Brain microvascular endothelial cell (primary cell): Measurements from ENCODE around the gene LHX8.

Experiments
- DNase-seq: peaks from one replicate; pipeline ENCODE4 v3.0.0-alpha.2; 2020
- H3K27ac ChIP-seq: fragments of 250-450 bp; sonication (Bioruptor Pico); 2 replicates; pipeline ENCODE4 v1.5.1; 2020; ENCODE audit warnings: mild to moderate bottlenecking, moderate library complexity
- H3K27me3 ChIP-seq: fragments of 250-450 bp; sonication (Bioruptor Pico); replicated peaks from 2 replicates; pipeline ENCODE4 v1.5.1; 2020; ENCODE audit warnings: mild to moderate bottlenecking
- H3K36me3 ChIP-seq: fragments of 250-450 bp; sonication (Bioruptor Pico); replicated peaks from 2 replicates; pipeline ENCODE4 v1.5.1; 2020; ENCODE audit warnings: mild to moderate bottlenecking
- H3K4me3 ChIP-seq: 2 replicates; pipeline ENCODE4 v1.5.1; 2011; ENCODE audit warnings: low read depth, mild to moderate bottlenecking, control low read depth, low read length, moderate library complexity
- in situ Hi-C: cut with HindIII; loops from 2 replicates; pipeline ENCODE4 v1.10.0; 2017; ENCODE audit warnings: low sequenced_read_pairs, low pct_ligation_motif_present
- TF ChIP-seq, protein P1 (sequence below): IDR thresholded peaks from 2 replicates; pipeline ENCODE4 v1.5.1; 2011; ENCODE audit warnings: low read depth, mild to moderate bottlenecking, moderate library complexity, low read length, control low read depth, inconsistent platforms; ENCODE audit errors: missing control alignments

LHX8 gene

DNA sequence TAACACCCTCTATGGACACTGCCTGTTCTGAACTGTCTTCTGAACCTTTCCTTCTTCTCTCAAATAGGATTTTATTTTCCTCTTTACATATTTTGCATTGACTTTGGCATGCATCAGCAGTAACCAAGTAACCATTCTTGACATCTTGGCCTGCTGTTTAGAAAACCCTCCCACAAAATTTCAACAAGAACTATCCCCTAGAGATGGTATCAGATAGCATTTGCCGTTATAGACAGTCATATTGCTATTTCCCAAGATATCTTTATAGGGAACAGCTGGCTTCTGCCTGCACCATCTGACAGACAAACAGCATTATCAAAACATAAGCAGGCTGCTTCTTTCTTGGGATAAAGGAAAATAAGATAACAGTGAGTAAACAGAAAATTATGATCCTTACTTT is 54.7 kb downstream of the LHX8 start:
- Histone ChIP-seq H3K27ac (no peak overlapping the region), H3K36me3 (no peaks in the 10 kb centered on the region), H3K4me3 (no peak overlapping the region), H3K27me3 (no peaks in the 10 kb centered on the region)
- TF ChIP-seq, protein P1, sequence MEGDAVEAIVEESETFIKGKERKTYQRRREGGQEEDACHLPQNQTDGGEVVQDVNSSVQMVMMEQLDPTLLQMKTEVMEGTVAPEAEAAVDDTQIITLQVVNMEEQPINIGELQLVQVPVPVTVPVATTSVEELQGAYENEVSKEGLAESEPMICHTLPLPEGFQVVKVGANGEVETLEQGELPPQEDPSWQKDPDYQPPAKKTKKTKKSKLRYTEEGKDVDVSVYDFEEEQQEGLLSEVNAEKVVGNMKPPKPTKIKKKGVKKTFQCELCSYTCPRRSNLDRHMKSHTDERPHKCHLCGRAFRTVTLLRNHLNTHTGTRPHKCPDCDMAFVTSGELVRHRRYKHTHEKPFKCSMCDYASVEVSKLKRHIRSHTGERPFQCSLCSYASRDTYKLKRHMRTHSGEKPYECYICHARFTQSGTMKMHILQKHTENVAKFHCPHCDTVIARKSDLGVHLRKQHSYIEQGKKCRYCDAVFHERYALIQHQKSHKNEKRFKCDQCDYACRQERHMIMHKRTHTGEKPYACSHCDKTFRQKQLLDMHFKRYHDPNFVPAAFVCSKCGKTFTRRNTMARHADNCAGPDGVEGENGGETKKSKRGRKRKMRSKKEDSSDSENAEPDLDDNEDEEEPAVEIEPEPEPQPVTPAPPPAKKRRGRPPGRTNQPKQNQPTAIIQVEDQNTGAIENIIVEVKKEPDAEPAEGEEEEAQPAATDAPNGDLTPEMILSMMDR, result no peak
- in situ Hi-C loops, result no loop called here
- no peak for DNase-seq

DNA sequence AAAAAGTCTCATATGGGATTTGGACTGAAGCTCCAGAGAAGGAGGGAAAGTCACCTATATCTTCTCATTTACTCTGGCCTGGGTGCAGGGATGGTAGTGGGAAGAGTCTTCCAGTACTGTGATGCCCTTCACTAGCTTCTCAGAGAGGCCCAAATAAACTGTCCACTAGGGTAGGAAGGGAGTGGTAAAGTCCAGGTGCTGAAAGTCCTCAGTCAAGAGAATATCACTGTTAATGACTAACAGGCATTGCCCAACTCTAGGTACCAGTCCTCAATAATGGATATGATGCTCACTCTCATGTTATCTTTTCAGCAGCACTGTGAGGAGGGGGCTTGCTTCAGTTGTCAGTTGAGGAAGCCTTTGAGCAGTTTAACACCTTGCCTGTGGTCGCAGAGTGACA is 64.0 kb downstream of the LHX8 start:
- Histone ChIP-seq H3K36me3 (no peaks in the 10 kb centered on the region), H3K4me3 (no peak overlapping the region), H3K27me3 (no peaks in the 10 kb centered on the region), H3K27ac (no peak overlapping the region)
- in situ Hi-C loops, result no loop called here
- DNase-seq, result no peak
- TF ChIP-seq, protein P1, result no peak

DNA sequence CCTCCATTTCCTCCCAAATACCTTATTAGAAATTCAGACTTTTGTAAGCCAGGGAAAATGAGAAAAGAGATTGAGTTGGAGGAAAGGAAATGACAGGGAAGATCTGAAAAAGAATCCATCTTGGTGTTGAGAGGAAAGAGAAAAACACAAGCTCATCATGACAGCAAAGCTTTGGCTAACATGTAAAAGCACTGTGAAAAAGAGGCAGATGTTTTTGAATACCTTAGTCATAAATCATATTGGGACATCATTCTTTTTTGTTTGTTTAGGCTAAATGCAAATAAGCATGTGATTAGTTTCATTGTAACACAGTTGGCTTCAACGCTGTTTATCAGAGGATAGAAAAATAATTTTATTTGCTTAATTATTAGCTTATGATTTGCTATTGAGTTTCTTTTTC is 64.6 kb downstream of the LHX8 start:
- Histone ChIP-seq H3K27ac (no peak overlapping the region), H3K27me3 (no peaks in the 10 kb centered on the region), H3K4me3 (no peak overlapping the region), H3K36me3 (no peaks in the 10 kb centered on the region)
- in situ Hi-C loops, result no loop called here
- DNase-seq, result no peak
- TF ChIP-seq, protein P1, result no peak

DNA sequence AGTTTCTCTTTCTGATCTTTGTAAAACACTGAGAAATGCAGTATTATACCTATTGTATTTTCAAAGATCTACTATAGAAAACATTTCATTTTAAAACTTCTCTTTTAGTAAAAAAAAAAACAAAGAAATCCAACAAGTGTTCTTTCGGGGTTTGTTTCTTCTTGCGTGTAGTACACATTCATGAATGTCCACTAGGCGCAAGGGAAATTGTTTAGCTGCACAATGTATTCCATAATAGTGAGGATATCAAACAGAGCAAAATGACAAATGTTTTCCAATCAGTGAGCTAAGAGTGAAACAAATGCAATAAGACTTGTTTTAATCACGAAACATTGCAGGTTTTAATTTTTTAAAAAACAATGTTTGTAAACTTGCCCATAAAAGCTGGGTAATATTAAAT is 68.6 kb downstream of the LHX8 start:
- Histone ChIP-seq H3K27ac (no peak overlapping the region), H3K36me3 (no peaks in the 10 kb centered on the region), H3K4me3 (no peak overlapping the region), H3K27me3 (no peaks in the 10 kb centered on the region)
- in situ Hi-C loops, result no loop called here
- TF ChIP-seq, protein P1, result no peak
- no peak for DNase-seq

DNA sequence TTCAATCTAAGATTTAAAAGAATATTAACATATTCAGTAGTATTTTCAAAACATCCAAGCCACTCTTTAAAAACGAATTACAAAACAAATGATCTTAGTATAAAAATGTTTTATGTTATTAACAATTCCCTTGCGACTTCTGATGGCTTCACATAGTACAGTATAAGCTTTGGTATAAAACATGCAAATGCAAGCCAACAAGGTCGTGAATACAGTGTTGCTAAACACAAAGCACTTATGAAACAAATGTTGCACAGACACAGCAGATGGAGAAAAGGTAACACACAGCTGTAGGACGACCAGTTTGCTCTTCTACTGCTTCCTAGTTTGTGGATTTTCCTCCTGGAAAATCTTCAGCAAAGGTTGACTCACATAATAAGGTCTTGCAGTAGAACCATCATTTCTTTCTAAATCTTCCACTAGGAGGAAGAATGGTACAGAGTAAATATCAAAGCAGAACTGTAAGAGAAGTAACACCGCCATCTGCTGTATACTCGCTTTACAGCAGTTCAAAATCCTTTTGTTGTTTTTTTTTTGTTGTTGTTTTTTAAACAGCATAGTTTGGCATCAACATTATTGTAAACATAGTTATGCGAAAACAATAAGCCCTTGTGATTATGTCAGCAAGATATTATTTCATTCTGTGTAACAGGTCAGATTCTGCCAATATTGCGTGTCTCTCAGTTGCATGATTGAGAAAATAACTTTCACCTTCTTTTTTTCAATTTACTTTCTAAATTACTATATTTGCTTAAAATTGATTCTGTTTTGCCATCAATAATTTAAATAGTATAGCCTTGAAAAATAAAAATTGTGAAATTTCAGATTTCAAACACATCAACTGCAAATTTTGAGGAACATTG is 69.5 kb downstream of the LHX8 start:
- H3K4me3 ChIP-seq, result no peak overlapping the region
- DNase-seq, result peak; percentile 12
- H3K36me3 ChIP-seq, result no peaks in the 10 kb centered on the region
- TF ChIP-seq, protein P1, result peak; percentile 59
- no peaks in the 10 kb centered on the region for H3K27me3 ChIP-seq
- in situ Hi-C loops, result no loop called here
- no peak overlapping the region for H3K27ac ChIP-seq

DNA sequence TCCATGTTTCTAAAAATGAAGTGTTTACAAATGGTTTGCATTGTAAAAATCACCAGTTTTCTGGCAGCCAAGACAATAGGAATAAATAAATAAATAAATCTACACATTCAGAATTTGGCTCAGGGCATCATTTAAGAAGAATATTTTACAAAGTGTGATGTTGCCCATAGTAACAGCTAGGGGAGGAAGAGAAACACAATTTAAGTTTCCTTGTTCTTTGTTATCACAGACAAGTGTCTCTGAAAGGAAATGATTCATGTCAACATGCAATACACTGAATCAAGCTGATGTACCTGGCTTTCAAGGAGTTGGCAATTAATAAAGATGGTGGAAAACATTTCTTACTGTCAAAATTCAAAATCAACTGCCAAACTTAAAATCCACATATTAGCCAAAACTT is 74.7 kb downstream of the LHX8 start:
- in situ Hi-C loops, result no loop called here
- no peaks in the 10 kb centered on the region for H3K27me3 ChIP-seq
- no peak for DNase-seq
- TF ChIP-seq, protein P1, result no peak
- no peak overlapping the region for H3K27ac ChIP-seq
- H3K4me3 ChIP-seq, result no peak overlapping the region
- H3K36me3 ChIP-seq, result no peaks in the 10 kb centered on the region
